MM.1S (cell line): ENCODE results near the gene SFMBT2.

Source experiments
- CTCF ChIP-seq: fragments of 300-600 bp; sonication (generic); IDR thresholded peaks from 2 replicates; pipeline ENCODE4 v1.5.1; 2016; ENCODE audit warnings: antibody characterized with exemption, low read length, mixed read lengths
- EZH2 ChIP-seq: fragments of 300-600 bp; sonication (generic); optimal IDR thresholded peaks from 2 replicates; pipeline ENCODE3; 2017; ENCODE audit warnings: low read depth, mild to moderate bottlenecking, antibody characterized with exemption, low read length, mixed read lengths
- EZH2phosphoT487 ChIP-seq: fragments of 300-600 bp; sonication (generic); IDR thresholded peaks from 2 replicates; pipeline ENCODE4 v1.6.1; 2018; ENCODE audit warnings: antibody characterized with exemption, low read length

GRCh38 chr10:7436490-7437100 is 25.8 kb upstream of the SFMBT2 start:
- TF ChIP-seq CTCF (no peak), EZH2 (no peak), EZH2phosphoT487 (no peak)
